NCI-H510A treated with DMSO at 0.1 percent for 48 hours (cell line): ENCODE measurements around the gene GINS1.

ENCODE experiments used
- DNase-seq: peaks from one replicate; lab custom pipeline; 2025; lab: John Stamatoyannopoulos, UW

Gene GINS1

DNA sequence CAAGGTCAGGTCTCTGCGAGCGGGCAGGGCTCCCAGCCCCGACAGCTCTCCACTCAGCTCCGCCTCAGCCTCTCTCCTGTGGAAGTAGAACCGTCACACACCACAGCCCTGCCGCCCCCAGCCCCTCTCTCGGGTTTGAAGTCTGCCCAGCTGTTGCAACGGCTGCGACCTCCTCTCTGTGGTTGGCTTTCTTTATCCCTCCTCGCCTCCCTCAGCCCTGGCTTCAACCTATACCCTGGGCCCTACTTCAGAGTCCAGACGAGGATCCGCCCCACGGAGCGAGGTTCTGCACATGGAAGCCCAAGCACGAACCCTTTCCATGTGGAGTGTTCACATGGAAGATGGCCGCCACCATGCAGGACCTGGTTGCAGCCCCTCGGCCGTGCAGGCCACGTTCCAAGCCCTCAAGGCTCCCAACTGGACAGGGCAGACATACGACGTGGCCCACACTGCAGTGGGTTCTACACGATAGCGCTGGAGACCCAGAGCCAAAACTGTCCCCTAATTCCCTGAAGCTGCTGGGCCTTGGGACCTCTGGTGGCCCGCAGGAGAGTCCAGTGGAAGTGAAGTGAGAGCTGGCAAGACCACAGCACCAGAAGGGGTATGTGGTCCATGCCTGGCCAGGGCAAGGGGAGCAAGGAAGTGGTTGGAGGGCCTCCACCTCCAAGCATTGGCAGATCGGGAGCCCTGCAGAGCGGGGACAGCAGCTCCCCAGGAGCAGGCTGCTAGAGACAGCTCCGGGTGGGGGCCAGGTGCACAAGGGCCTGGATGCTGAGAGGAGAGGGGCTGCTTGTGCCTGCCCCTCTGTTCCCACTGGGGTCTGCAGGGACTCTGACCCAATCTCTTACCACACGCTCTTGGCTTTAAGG, 69.8 kb downstream of the GINS1 start:
- no peak for DNase-seq

DNA sequence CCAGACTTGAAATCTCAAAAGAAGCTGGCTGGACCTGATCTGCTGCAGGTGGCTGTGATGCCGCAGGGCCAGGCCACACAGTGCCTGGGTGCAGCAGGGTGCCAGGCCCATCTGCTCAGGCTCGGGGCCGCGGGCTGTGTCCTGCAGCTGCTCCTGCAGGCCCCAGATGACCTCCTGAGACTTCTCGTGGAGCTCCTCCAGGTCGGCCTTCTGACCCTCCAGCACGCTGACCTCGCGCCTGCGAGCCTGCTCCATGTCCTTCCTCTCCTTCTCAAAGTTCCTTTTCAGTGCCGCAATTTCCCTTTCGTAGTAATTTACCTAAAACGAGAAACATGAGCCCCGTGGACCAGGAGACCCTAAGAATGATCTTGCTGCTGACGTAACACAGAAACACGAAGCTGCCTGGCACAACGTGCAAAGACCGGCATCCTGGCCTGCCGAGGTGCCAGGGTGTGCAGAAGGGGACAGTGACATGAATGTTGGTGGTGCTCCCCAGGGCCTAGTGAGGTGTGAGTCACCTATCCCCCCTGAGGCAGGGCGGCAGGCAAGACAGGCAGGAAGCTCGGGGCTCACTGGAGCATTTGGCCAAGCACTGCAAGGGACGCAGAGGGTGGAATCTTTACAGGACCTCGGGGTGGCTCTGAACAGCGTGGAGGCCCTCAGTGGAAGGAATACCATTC, 71.6 kb downstream of the GINS1 start:
- no peak for DNase-seq

DNA sequence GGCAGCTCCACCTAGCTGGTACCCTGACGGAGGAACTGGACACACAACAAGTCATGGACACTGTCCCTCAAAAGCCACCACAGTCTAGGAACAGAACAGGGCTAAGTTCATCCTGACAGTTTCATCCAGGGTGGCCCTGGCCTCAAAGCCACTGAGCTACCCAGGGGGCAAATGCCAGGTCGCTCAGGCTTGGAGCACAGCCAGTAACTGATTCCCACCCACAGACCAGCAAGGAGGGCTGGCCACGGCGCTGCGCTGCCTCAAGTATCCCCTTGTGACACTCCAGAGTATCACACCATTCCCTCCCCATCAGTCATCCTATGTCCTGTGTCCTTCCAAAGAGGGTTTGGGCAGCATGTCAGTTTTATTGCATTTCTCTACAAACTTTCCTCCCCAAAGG, 72.2 kb downstream of the GINS1 start:
- DNase-seq = no peak

DNA sequence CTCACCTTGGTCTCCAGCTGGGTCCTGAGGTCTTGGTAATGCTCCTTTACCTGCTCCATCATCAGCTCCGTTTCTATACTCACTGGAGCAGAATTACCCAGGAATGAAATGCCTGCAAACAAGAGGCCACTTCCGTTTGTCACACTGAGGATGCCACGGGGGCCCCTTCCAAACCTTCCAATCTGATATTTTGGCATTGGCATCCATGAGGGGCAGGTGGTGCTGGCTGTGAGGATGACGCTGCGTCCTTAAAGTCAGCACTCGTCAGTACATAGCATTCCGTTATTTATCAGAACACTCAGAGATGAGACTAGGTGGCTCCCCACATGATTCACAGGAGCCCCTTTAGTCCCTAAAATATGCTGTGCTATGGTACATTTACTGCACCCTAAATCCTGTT, 72.7 kb downstream of the GINS1 start:
- DNase-seq = no peak

DNA sequence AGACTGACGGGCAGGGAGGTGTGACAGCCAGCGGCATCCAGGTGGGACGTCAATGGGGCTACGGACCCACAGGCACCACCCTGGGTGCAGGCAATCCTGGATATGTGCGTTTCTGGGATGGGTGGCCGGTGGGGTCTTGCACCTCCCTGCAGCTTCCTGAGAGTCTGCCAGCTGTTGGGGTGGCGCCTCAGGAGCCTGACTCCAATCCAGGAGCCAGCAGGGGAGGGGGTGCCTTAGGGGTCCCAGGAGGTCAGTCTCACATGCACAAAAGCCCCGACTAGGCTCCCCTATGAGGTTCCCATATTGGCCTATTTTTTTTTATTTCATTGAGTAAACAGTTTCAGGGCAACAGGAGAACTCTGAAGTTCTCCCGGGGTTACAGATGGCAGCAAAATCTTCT, 73.3 kb downstream of the GINS1 start:
- no peak for DNase-seq

DNA sequence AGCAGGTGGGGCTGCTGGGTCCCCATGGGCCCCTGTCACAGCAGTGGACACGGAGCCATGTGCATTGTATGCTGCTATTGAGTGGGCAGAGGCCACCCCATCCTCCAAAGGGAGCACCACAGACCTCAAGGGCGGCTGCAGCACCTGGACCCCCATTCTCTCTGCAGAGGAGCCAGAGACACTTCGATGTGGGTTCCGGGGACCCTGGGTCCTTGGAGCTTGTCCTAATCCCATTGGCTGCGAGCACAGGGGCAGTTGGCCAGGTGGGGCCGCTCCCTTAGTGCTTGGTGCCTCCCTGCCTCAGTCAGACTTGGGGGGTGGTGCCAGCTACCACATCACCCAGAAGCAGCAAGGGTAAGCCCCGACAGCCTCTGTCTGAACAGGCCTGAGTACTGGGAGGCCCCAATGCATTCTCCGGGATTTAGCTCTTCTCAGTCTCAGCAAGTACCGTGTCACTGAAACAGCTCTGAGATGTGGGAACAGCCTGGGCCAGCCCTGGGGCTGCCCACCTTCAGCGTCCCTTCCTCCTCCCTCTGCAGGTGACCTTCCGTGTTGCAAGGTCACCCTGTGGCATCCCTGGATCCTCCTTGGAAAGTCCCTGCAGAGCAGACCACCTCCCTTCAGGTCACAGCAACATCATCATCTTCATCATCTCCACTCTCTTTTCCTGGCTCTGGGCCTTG, 73.9 kb downstream of the GINS1 start:
- DNase-seq = no peak

DNA sequence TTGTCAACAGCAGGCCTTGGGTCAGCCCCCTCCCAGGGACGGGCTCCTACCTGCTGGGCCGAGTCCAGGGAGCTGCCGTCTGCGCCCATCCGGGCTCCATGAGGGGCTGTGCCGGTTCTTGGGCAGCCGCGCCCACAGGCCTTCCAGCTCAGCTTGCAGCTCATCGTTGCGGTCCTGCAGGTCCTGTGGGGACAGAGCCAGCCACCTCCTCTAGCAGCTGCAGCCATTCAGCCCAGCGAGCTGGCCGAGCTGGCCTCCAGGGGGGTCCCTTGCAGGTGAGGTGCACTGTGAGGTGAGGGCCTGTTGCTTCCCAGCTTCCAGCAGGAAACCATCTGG, 74.4 kb downstream of the GINS1 start:
- DNase-seq = no peak

DNA sequence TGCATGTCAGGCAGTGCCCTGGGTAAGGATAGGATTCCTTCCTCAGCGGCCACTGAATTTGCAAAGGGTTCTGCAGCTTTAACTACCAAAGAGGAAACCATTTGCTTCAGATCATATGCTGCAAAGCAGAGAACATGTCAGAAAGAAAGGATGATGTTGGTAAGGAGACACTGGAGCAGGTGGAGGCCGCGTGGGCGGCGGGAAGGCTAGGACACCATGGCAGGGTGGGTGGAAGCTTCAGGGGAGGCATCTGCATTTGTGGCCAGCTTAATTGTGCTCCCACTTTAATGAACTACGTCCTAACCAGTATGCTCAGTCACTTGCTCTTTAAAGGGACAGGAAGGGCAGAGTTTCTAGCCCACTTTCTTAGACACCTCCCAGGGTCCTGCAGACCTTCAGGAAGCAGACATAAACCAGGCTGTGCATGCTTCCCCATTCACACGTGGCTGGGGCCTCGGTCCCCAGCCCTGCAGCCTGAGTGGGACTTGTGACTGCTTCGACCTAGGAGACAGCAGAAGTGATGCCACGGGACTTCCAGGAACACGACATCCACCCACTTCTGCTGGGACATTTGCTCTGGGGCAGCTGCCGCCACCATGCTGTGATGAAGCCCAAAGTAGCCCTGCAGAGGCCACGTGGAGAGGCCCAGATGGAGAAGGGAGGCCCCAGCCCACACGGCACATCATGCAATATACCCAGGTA, 76.1 kb downstream of the GINS1 start:
- no peak for DNase-seq

DNA sequence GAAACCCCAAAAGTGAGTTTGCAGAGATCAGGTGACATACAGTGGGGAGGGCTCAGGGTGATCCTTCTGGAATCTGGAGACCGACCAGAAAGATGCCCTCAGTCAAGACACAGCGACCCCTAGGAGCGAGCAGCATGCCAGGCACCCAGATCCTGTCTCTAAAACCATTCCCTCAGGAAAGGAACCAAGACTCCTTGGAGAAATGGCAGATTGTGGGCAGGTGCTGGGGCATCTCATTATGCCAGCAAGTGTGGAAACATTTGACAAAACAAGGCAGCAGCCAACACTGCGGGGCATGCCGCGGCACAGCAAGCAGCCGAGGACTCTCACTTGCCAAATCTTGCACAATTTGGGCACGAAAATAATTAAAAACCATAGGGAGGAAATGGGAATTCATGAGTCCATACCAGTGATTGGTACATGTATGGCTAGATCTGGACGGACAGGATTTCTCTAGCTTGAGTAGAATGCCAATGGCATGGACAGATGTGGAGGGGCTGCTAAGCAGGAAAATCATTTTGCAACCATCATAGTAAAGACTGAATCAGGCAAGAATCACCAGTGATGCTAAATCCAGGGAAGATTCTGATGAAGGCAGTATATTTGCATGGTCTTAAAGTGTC, 76.9 kb downstream of the GINS1 start:
- no peak for DNase-seq

DNA sequence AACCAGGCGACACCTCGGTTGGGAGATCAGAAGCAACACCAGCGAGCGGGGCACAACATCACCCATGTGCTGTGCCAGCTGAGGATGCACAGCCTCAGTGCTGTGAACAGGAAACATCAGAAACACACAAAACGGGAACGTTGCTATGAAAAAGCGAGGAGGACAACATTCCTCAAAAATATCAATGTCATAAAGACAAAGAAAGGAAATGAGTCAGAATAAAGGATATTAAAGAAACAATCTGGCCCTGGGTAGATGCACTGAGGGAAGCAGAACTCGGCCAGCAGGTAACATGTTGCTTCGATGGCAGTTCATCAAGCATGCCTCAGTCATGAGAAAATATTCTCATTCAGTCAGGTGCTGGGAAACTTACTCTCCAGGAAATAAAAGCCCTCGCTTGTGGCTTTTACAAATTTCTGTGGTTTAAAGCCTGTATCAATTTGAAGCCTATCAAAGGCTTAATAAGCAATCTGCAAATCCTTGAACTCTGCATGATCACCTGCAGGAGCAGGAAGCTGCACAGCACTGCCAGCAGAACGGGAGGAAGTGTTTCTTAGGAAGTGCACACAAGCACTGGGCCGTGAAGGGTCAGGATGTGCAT, 77.5 kb downstream of the GINS1 start:
- no peak for DNase-seq

DNA sequence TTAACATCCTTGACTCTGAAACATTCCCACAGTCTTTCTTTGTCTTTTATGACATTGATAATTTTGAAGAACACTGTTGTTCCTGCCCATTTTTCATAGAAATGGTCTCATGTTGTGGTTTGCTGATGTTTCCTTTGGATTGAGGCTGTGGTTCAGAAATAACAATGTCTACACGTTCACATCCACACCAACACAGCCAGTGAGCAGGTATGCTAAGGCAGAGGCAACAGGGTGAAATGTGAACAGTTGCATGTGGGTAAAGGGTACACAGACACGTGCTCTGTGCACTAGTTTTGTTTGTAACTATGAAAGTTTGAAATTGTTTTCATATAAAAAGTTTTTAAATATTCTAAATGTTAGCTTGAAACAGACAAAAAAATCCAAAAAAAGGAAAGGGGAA, 78.4 kb downstream of the GINS1 start:
- DNase-seq = no peak

DNA sequence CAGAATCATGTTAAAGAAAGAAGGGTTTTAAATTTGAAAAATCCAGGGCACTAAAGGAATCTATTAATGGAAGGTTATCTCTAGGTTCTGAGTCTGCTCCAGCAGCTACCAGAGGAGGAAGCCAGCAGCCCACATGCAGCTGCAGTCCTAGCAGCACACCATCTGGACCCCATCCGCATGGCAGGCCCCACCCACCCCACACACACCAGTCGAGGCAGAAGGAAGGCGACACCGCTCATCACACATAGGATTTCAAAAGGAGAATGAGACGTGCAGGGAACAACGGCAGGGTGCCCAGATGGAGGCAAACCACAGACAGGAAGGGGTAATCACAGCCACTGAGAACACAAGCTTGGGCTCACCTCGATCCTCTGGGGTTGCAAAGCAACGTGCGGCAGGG, 78.9 kb downstream of the GINS1 start:
- no peak for DNase-seq

DNA sequence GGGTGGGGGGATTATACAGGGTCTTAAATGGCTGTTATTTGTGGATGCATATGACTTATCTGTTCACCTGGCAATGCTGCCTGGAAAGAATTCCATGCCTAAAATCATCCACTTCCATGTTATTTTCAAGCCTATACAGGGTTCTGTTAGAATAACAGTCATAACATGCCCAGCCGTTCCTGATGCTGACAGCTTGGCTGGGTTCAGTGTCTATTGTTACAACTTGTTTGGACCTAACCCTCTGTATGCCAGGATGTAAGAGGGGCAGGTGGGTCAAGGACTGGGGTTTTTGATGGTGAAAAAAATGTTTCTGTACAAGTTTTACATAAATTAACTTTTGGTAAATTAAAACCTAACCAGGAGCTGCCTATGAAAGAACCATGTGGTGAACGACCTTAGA, 79.8 kb downstream of the GINS1 start:
- no peak for DNase-seq

DNA sequence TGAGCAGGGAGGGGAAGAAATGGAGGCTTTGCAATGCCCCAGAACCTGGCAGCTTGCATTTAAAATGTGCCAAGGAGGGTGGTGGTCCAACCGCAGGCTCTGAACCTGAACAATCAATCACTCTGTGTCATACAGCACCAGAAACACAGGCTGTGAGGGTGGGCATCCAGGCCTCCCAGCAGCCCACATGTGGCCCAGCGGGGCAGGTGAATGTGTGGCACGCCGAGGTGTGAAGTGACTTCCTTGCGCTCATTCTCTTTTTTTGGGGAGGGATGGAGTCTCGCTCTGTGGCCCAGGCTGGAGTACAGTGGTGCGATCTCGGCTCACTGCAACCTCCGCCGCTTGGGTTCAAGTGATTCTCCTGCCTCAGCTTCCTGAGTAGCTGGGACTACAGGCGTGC, 80.5 kb downstream of the GINS1 start:
- DNase-seq = no peak

DNA sequence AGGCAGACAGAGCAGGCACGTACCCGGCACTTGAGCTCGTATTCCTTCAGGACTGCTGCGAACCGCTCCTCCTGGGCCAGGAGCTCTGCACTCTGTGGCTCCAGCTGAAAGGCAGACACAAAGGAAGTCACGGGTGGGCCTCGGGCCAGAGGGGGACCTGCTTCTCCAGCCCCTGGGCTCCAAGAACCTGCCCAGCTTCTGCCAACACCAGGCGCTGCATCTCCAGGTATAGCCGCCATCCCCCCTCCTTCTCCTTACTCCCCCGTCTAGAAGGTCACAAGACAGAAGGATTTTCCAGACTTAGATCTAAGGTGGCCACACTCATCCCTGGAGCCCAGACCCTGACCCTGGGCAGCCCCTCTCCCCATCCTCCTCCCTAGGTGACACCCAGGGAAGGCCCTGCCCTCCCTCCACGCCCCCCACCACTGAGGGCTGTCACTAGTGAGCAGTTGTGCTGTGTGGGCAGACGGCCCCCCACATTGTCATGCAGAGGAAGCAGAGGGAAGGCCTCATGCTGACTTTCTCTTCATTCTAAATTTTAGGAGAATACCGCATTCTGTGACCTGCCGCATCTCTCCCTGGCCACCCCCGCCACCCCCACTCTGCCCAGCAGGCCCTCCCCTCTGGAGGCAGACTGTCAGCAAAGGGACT, 81.9 kb downstream of the GINS1 start:
- no peak for DNase-seq

DNA sequence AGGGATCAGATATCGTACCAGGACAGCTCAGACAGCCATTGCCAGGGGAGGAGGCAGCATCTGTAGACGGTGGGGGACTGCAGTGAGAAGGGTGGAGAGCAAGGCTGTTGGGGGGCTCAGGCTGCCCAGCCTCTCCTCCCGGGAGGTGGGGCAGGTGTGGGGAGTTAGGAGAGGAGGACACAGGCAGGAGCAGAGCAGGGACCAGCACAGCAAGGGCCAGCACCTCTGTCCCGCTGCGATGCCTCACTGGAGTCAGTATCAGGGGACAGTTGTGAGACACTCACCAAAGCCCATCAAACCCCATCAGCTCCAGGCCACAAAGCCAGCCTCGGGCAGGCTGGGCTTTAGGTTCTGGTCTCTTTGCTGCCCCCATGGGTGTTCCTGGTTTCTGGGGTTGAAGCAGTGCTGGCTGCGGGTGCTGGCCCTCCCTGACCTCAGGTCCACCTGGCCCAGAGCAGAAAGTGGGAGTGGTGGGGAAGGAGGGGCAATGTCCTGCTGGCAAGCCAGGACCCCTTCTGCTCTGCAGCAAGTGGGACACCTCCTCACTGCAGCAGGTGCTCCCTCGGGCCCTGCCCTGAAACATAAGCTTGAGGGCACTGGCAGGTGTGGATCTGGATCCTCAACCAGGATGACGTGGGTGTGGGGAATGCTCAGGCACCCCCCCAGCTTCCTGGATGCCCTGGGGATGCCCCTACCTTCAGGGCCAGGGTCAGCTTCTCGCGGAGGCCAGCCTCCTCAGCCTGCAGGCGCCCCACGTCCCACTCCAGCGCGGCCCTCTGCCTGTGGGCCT, 83.4 kb downstream of the GINS1 start:
- no peak for DNase-seq

DNA sequence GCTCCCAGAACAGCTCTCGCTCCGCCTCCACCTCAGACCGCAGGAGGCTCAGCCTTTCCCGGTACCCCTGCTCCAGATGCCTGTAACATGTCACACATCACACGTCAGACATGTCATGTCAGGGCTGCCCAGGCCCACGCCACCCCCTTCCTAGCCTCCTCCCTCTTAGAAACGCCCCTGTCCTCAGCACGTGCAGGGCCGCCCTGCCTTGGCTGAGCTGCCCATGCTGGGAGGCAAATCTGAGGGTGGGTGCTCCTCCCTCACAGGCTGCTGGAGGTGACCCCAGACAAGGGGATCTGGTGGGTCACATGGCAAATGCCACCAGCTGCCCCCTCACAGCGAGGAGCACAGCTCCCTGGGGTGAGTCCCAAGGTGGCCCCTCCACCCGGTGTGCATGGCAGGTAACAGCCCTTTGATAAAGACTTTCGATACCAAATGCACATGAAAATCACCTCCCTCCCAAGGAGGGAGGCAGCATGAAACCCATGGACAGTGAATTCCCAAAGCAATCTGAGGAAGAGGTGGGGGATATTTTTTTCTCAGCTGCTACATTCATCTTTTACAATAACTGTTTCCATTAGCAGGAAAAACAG, 84.1 kb downstream of the GINS1 start:
- DNase-seq = no peak

DNA sequence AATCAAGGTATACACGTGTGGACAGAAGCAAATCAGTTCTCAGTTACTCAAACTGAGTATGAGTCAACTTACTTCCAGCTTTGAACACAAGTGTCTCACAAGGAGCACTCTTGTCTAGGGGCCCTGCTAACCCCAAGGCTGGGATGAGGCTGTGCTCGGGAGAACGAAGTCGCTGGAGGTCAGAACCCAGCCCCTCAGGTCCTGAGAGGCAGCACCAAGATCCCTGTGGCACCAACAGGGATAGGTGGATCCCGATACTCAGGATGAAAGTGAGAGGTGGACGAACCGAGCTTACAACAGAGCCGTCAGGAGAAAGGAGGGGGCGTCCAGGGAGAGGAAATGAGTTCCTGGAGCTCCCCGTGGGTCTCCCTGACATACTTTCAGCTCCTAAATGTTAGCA, 85.7 kb downstream of the GINS1 start:
- DNase-seq = no peak

DNA sequence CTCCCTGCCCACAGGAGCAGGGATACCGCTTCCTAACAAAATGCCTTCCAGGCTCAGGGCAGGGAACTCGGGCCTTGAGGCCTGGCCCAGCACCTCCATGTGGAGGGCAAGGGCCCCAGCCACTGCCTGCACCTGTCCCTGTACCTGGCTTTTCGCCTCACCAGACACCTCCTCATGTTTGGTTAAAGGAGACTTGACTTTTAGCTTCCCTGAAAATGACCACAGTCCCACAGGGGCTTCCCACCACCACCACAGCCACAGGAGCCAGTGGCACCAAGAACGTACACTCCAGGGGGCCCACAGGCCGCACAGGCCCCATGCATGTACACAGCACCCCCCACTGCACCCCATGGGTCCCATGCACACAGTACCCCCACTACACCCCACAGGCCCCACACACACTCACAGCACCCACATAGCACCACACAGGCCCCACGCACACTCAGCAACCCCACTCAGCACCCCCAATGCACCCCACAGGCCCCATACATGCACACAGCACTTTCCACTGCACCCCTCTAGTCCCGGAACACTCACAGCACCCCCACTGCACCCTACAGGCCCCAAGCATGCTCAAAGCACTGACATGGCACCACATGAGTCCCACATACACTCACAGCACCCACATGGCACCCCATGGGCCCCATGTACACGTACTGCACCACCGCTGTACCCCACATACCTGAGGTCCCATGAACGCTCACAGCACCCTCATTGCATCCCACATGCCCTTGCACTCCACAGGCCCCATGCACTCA, 86.5 kb downstream of the GINS1 start:
- no peak for DNase-seq
